Fibroblast of lung (primary cell): ENCODE measurements around the gene NUDCD3. TPM values are rescaled to one million over a fixed set of nuclear protein-coding genes. Genes with fewer than 3 reads are reported as not detected.

Source experiments
- DNase-seq, 2 donors: peaks; one replicate each; pipeline versions ENCODE4 v3.0.0 to v3.0.0-alpha.2; 2010; ENCODE audit warnings: low read depth in 2 of 2
- H2AFZ ChIP-seq: 2 replicates; pipeline ENCODE4 v1.5.1; 2012; ENCODE audit warnings: low read length, control low read depth, inconsistent platforms
- H3K27ac ChIP-seq: 2 replicates; pipeline ENCODE4 v1.5.1; 2011; ENCODE audit warnings: low read length, control low read depth; ENCODE audit not compliant: insufficient read depth
- H3K27me3 ChIP-seq: 2 replicates; pipeline ENCODE4 v1.5.1; 2011; ENCODE audit warnings: mild to moderate bottlenecking, low read length; ENCODE audit not compliant: control insufficient read depth, insufficient read depth
- H3K36me3 ChIP-seq: 2 replicates; pipeline ENCODE4 v1.5.1; 2011; ENCODE audit warnings: low read length; ENCODE audit not compliant: control insufficient read depth, insufficient read depth
- H3K4me1 ChIP-seq: 2 replicates; pipeline ENCODE4 v1.5.1; 2011; ENCODE audit warnings: low read length; ENCODE audit not compliant: control insufficient read depth, insufficient read depth; ENCODE audit errors: extremely low read depth
- H3K4me2 ChIP-seq: 2 replicates; pipeline ENCODE4 v1.5.1; 2011; ENCODE audit warnings: low read length, control low read depth; ENCODE audit not compliant: insufficient read depth; ENCODE audit errors: extremely low read depth
- H3K4me3 ChIP-seq, 4 experiments: fragments of 200-600 bp in 1 of 4; sonication (generic) in 1 of 4; replicated peaks in 1 of 4; 2 replicates each; pipeline ENCODE4 v1.5.1; 2011 to 2016; ENCODE audit warnings: low read length in 4 of 4, low read depth in 3 of 4, mild to moderate bottlenecking in 3 of 4, control low read depth in 2 of 4, inconsistent platforms in 1 of 4, mixed read lengths in 1 of 4; ENCODE audit not compliant: insufficient read depth in 1 of 4; ENCODE audit errors: control extremely low read depth in 1 of 4
- H3K79me2 ChIP-seq: 2 replicates; pipeline ENCODE4 v1.5.1; 2012; ENCODE audit warnings: mild to moderate bottlenecking, low read length, inconsistent platforms; ENCODE audit not compliant: control insufficient read depth, insufficient read depth
- H3K9ac ChIP-seq: 2 replicates; pipeline ENCODE4 v1.5.1; 2011; ENCODE audit warnings: mild to moderate bottlenecking, low read length, control low read depth; ENCODE audit not compliant: insufficient read depth
- H3K9me3 ChIP-seq: 2 replicates; pipeline ENCODE4 v1.5.1; 2012; ENCODE audit warnings: low read depth, low read length; ENCODE audit not compliant: control insufficient read depth, insufficient read depth
- H4K20me1 ChIP-seq: 2 replicates; pipeline ENCODE4 v1.5.1; 2011; ENCODE audit warnings: low read length; ENCODE audit not compliant: control insufficient read depth, insufficient read depth; ENCODE audit errors: extremely low read depth
- EZH2 ChIP-seq: IDR thresholded peaks from 2 replicates; pipeline ENCODE4 v1.5.1; 2012; ENCODE audit warnings: low read length, control low read depth, mild to moderate bottlenecking; ENCODE audit errors: missing control alignments
- polyA plus RNA-seq, 2 donors: library from polyadenylated mRNA; depleted of rRNA in 1 of 2; stranded (reverse) in 1 of 2; unstranded in 1 of 2; fragments of >200 nt; gene quantifications; 2 replicates each; pipeline ENCODE4 v1.2.1, GENCODE V29; 2011 to 2012; ENCODE audit warnings: missing spikeins in 1 of 2
- total RNA-seq: library from RNA; depleted of rRNA; stranded (reverse); fragments of >200 nt; gene quantifications from 2 replicates; pipeline ENCODE4 v1.2.1, GENCODE V29; 2014
- TF ChIP-seq, protein P1 (sequence below), 2 donors: IDR thresholded peaks in 1 of 2; conservative IDR thresholded peaks in 1 of 2; 1 replicate in 1 of 2; 2 replicates in 1 of 2; pipeline ENCODE4 v1.5.1; 2011 to 2012; ENCODE audit warnings: low read length in 2 of 2, control low read depth in 1 of 2, inconsistent platforms in 1 of 2, low read depth in 1 of 2, mild to moderate bottlenecking in 1 of 2

The NUDCD3 gene
- total and polyA plus RNA-seq, 2 donors (not counting 1 experiment from before 2014, with no cell fraction given): 51.9 to 68.7 TPM

DNA sequence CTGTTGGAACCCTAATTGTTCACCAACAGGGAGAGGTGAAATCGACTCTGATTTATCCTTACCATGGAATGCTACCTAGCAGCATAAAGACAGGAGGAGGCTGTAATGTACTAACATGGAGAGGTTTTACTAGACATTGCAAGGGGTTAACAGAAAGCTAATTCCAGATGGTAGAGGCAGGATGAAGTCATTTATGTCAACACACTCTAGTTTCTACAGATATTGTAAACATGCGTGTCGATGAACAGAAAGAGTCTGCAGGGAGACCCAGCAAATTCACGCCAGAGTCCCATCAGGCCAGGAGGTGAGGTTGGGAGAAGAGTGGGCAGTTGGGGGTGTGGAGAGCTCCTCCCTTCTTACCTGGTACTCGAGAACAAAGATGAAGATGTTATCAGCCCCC is 43.6 kb upstream of the NUDCD3 start:
- Histone ChIP-seq H3K4me2 (no peak overlapping the region), H3K36me3 (no peaks in the 10 kb centered on the region), H3K27ac (no peak overlapping the region), H2AFZ (no peak overlapping the region), H3K4me3 (no peak overlapping the region), H3K9ac (no peak overlapping the region), H3K27me3 (no peaks in the 10 kb centered on the region), H3K9me3 (no peaks in the 10 kb centered on the region), H4K20me1 (no peaks in the 10 kb centered on the region), H3K79me2 (no peaks in the 10 kb centered on the region), H3K4me1 (peaks cover 6% of the 10 kb centered on the region)
- DNase-seq: peak in 1 of 2 donors; percentile 64
- TF ChIP-seq, protein P1, sequence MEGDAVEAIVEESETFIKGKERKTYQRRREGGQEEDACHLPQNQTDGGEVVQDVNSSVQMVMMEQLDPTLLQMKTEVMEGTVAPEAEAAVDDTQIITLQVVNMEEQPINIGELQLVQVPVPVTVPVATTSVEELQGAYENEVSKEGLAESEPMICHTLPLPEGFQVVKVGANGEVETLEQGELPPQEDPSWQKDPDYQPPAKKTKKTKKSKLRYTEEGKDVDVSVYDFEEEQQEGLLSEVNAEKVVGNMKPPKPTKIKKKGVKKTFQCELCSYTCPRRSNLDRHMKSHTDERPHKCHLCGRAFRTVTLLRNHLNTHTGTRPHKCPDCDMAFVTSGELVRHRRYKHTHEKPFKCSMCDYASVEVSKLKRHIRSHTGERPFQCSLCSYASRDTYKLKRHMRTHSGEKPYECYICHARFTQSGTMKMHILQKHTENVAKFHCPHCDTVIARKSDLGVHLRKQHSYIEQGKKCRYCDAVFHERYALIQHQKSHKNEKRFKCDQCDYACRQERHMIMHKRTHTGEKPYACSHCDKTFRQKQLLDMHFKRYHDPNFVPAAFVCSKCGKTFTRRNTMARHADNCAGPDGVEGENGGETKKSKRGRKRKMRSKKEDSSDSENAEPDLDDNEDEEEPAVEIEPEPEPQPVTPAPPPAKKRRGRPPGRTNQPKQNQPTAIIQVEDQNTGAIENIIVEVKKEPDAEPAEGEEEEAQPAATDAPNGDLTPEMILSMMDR (conservative IDR thresholded peaks at IDR 0.05 in 1 of 2, IDR thresholded peaks at IDR 0.05 in 1 of 2; ENCODE audit: low read depth in 1 of 2, low read length in 2 of 2): no peak
- TF ChIP-seq EZH2: no peak

- TF ChIP-seq, protein P1 (conservative IDR thresholded peaks at IDR 0.05 in 1 of 2, IDR thresholded peaks at IDR 0.05 in 1 of 2; ENCODE audit: low read depth in 1 of 2, low read length in 2 of 2): no peak
- no peak for TF ChIP-seq EZH2
- DNase-seq: peak in 1 of 2 donors; percentile 47
- H3K4me1 ChIP-seq: peaks cover 6% of the 10 kb centered on the region
- H3K4me2 ChIP-seq: no peak overlapping the region
- no peaks in the 10 kb centered on the region for H3K9me3 ChIP-seq
- H3K79me2 ChIP-seq: no peaks in the 10 kb centered on the region
- H3K9ac ChIP-seq: no peak overlapping the region
- H4K20me1 ChIP-seq: no peaks in the 10 kb centered on the region
- no peaks in the 10 kb centered on the region for H3K27me3 ChIP-seq
- no peak overlapping the region for H2AFZ ChIP-seq
- no peaks in the 10 kb centered on the region for H3K36me3 ChIP-seq
- no peak overlapping the region for H3K4me3 ChIP-seq
- H3K27ac ChIP-seq: no peak overlapping the region
Measured at GRCh38 chr7:44533301-44534055, 43.0 kb upstream of the NUDCD3 start.

- TF ChIP-seq, protein P1 (conservative IDR thresholded peaks at IDR 0.05 in 1 of 2, IDR thresholded peaks at IDR 0.05 in 1 of 2; ENCODE audit: low read depth in 1 of 2, low read length in 2 of 2): no peak
- TF ChIP-seq EZH2: no peak
- H3K36me3 ChIP-seq: no peaks in the 10 kb centered on the region
- H2AFZ ChIP-seq: no peak overlapping the region
- H3K4me1 ChIP-seq: peaks cover 6% of the 10 kb centered on the region
- H3K27me3 ChIP-seq: no peaks in the 10 kb centered on the region
- H3K9ac ChIP-seq: no peak overlapping the region
- no peaks in the 10 kb centered on the region for H3K9me3 ChIP-seq
- H3K4me2 ChIP-seq: no peak overlapping the region
- no peak overlapping the region for H3K4me3 ChIP-seq
- H3K27ac ChIP-seq: no peak overlapping the region
- no peaks in the 10 kb centered on the region for H4K20me1 ChIP-seq
- H3K79me2 ChIP-seq: no peaks in the 10 kb centered on the region
- no peak for DNase-seq
Measured at GRCh38 chr7:44531421-44532380, 41.2 kb upstream of the NUDCD3 start.
